Measurements from ENCODE around the gene ADPRM. TPM values are rescaled to one million over a fixed set of nuclear protein-coding genes. Genes with fewer than 3 reads are reported as not detected.
A peak's percentile ranks its signal among the peaks of the same experiment; 100 is the strongest.

ADPRM gene
- total RNA-seq, 1 donor from 2014 or later: 5.2 TPM

DNA sequence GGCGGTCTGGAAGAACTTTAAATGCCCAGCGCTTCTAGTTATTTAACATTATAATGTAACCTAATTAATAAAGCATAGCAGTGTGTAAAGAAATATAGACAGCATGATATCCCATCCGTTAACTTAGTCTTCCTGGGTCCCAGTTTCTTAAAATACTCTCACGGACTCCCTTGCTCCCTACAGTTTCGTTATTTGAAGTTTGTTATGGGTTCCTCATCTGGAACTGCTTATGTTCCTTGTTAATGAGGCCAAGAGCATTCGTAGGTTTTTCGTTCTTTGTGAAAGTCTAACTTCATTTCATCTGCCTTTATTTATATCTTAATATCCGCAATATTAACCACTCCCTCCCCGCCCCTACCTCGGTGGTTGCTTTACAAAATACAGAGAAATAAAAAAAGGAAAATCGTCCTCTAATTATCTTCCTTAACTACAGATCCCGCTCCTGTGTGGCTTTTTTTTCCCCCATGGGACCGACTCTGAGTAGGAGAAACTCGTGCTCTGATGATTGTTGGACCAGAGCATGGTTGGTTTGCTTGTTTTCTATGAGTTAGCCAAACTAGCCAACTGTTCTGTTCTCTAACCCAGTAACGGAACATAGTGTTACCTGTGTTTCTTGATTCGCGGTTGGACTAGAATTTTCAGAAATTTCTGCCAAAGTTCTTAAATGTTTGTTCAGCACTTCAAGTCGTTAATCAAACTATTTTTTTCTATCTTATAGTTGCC, 863 bp downstream of the ADPRM start:
- peaks cover 5% of the 10 kb centered on the region for H3K36me3 Mint-ChIP-seq (ENCODE audit: low read depth, unreplicated experiment)
- peaks cover 5% of the 10 kb centered on the region for H3K27me3 Mint-ChIP-seq (ENCODE audit: unreplicated experiment)
- H3K9me3 Mint-ChIP-seq (ENCODE audit: unreplicated experiment): no peaks in the 10 kb centered on the region
- DNase-seq (ENCODE audit: low spot score): no peak
- H3K4me3 Mint-ChIP-seq (ENCODE audit: unreplicated experiment): peak overlapping the region; percentile 92
- H3K4me1 Mint-ChIP-seq (ENCODE audit: unreplicated experiment): peaks cover 11% of the 10 kb centered on the region
- peak overlapping the region; percentile 95 for H3K27ac Mint-ChIP-seq (ENCODE audit: unreplicated experiment)
- TF ChIP-seq CTCF (IDR thresholded peaks at IDR 0.05; ENCODE audit: unreplicated experiment): no peak

GRCh38 chr17:10699856-10700255, 2.5 kb downstream of the ADPRM start:
- peaks cover 5% of the 10 kb centered on the region for H3K27me3 Mint-ChIP-seq (ENCODE audit: unreplicated experiment)
- DNase-seq (ENCODE audit: low spot score): no peak
- no peaks in the 10 kb centered on the region for H3K36me3 Mint-ChIP-seq (ENCODE audit: low read depth, unreplicated experiment)
- H3K4me3 Mint-ChIP-seq (ENCODE audit: unreplicated experiment): no peak overlapping the region
- no peak for TF ChIP-seq CTCF (IDR thresholded peaks at IDR 0.05; ENCODE audit: unreplicated experiment)
- H3K27ac Mint-ChIP-seq (ENCODE audit: unreplicated experiment): no peak overlapping the region
- H3K9me3 Mint-ChIP-seq (ENCODE audit: unreplicated experiment): no peaks in the 10 kb centered on the region
- H3K4me1 Mint-ChIP-seq (ENCODE audit: unreplicated experiment): peaks cover 11% of the 10 kb centered on the region

DNA sequence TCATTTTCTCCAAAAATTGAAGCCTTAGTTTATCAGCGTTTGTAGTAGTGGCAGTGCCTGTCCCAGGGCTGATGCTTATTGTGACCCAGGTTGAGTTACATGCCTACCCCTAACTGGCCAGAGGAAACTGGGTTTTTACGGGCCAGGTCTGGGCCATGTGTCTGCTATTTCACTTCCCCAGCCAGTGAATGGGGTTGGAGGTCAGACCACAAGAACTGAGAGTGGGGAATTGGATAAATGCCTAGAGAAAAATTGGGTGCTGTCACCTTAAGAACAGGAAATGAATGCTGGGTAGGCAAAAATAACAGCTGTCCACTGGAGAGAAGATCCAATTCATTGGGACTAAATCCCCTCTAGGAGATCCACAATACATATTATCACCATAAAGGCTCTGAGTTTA, 5.2 kb downstream of the ADPRM start:
- no peaks in the 10 kb centered on the region for H3K9me3 Mint-ChIP-seq (ENCODE audit: unreplicated experiment)
- H3K27ac Mint-ChIP-seq (ENCODE audit: unreplicated experiment): no peak overlapping the region
- H3K4me3 Mint-ChIP-seq (ENCODE audit: unreplicated experiment): no peak overlapping the region
- peaks cover 5% of the 10 kb centered on the region for H3K27me3 Mint-ChIP-seq (ENCODE audit: unreplicated experiment)
- DNase-seq (ENCODE audit: low spot score): no peak
- H3K4me1 Mint-ChIP-seq (ENCODE audit: unreplicated experiment): peaks cover 8% of the 10 kb centered on the region
- TF ChIP-seq CTCF (IDR thresholded peaks at IDR 0.05; ENCODE audit: unreplicated experiment): no peak
- no peaks in the 10 kb centered on the region for H3K36me3 Mint-ChIP-seq (ENCODE audit: low read depth, unreplicated experiment)

- Mint-ChIP-seq H3K9me3 (ENCODE audit: unreplicated experiment) (no peaks in the 10 kb centered on the region), H3K27me3 (ENCODE audit: unreplicated experiment) (no peaks in the 10 kb centered on the region), H3K4me1 (ENCODE audit: unreplicated experiment) (no peaks in the 10 kb centered on the region), H3K27ac (ENCODE audit: unreplicated experiment) (no peak overlapping the region), H3K4me3 (ENCODE audit: unreplicated experiment) (no peak overlapping the region), H3K36me3 (ENCODE audit: low read depth, unreplicated experiment) (peaks cover 5% of the 10 kb centered on the region)
- no peak for TF ChIP-seq CTCF (IDR thresholded peaks at IDR 0.05; ENCODE audit: unreplicated experiment)
- no peak for DNase-seq (ENCODE audit: low spot score)
Measured at GRCh38 chr17:10705727-10706126, 8.3 kb downstream of the ADPRM start.

GRCh38 chr17:10713318-10713717, 15.9 kb downstream of the ADPRM start:
- H3K4me1 Mint-ChIP-seq (ENCODE audit: unreplicated experiment): no peaks in the 10 kb centered on the region

More at GRCh38 chr17:10713318-10713717, 15.9 kb downstream of the ADPRM start:
- Mint-ChIP-seq H3K4me3 (ENCODE audit: unreplicated experiment) (no peak overlapping the region), H3K9me3 (ENCODE audit: unreplicated experiment) (no peaks in the 10 kb centered on the region), H3K27me3 (ENCODE audit: unreplicated experiment) (no peaks in the 10 kb centered on the region), H3K27ac (ENCODE audit: unreplicated experiment) (no peak overlapping the region), H3K36me3 (ENCODE audit: low read depth, unreplicated experiment) (peaks cover 5% of the 10 kb centered on the region)
- no peak for DNase-seq (ENCODE audit: low spot score)
- no peak for TF ChIP-seq CTCF (IDR thresholded peaks at IDR 0.05; ENCODE audit: unreplicated experiment)

Data from endothelial cell (in vitro differentiated cells).